Spinal cord (tissue), 10 donors: Measurements from ENCODE around the gene TXNL4A. TPM values are rescaled to one million over a fixed set of nuclear protein-coding genes. Genes with fewer than 3 reads are reported as not detected.
A peak's percentile ranks its signal among the peaks of the same experiment; 100 is the strongest.

Experiments
- DNase-seq, 6 donors: peaks; one replicate each; pipeline versions ENCODE4 v3.0.0 to v3.0.0-alpha.2; 2013 to 2015; ENCODE audit warnings: low spot score in 6 of 6, low read depth in 4 of 6
- H3K27ac ChIP-seq: one replicate; pipeline ENCODE4 v1.5.1; 2013; ENCODE audit warnings: low read depth, low read length, control low read depth
- H3K27me3 ChIP-seq: one replicate; pipeline ENCODE4 v1.6.1; 2013; ENCODE audit warnings: low read length; ENCODE audit not compliant: control insufficient read depth, insufficient read depth
- H3K36me3 ChIP-seq: one replicate; pipeline ENCODE4 v1.6.1; 2013; ENCODE audit warnings: low read length; ENCODE audit not compliant: control insufficient read depth, insufficient read depth
- H3K4me1 ChIP-seq: one replicate; pipeline ENCODE4 v1.6.1; 2013; ENCODE audit warnings: low read length; ENCODE audit not compliant: control insufficient read depth, insufficient read depth
- H3K4me3 ChIP-seq: one replicate; pipeline ENCODE4 v1.5.1; 2013; ENCODE audit warnings: low read depth, low read length, control low read depth
- H3K9me3 ChIP-seq: one replicate; pipeline ENCODE4 v1.6.1; 2013; ENCODE audit warnings: low read length; ENCODE audit not compliant: control insufficient read depth, insufficient read depth
- WGBS: methylation state at CpG from one replicate; pipeline ENCODE4 v1.1.5; 2013; ENCODE audit warnings: missing lambda C conversion rate; ENCODE audit not compliant: insufficient coverage; 5-methylcytosine and 5-hydroxymethylcytosine counted together
- polyA plus RNA-seq, 2 donors: library from polyadenylated mRNA; unstranded; fragments of 120-200 nt; gene quantifications; one replicate each; pipeline ENCODE4 v1.2.1, GENCODE V29; 2013; ENCODE audit not compliant: insufficient read length in 2 of 2
- total RNA-seq, 2 donors: library from RNA; depleted of rRNA in 1 of 2; stranded (reverse); fragments of 120-200 nt in 1 of 2; fragments of >200 nt in 1 of 2; gene quantifications; one replicate each; pipeline versions ENCODE4 v1.2.3 to v1.2.4, GENCODE V29; 2013 to 2014
- donor health status: healthy.

TXNL4A gene
- total and polyA plus RNA-seq, 4 donors: 43.6 to 134 (median 125) TPM

- no CpG with 5 or more reads among the region's 3 CpGs for WGBS
- Histone ChIP-seq H3K36me3 (peaks cover 80% of the 10 kb centered on the region), H3K27ac (no peak overlapping the region)
Observed at GRCh38 chr18:79944746-79945117, 43.6 kb downstream of the TXNL4A start.

DNA sequence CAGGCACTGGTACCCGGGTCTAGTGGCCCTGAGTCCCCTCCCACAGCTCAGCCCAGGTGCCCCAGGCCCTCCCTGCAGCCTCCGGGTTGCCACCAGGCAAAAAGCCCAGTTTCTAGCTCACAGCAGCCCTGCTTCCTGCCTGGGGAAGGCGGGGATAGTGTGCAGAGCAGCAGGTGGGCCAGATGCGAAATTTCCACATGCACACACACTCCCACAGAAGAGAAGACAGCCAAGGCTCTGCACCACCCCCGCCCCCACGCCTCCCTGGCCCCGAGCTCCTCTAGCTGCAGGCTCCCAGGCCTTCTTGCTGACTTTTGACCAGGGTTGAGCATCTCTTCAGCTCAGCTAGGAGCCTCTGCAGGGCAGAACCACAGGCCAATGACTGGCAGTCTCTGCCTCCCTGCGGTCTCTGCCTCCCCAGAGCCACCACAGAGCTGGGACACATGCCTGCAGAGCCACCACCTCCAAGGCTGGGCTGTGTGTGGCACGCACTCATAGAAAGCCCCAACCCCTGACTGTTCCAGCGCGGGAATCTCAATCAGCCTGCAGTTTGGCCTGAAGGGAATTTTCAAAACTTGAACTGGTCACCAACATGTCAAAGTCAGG, 44.1 kb downstream of the TXNL4A start:
- DNase-seq: peak in 1 of 6 donors; percentile 60
- H3K27me3 ChIP-seq: no peaks in the 10 kb centered on the region
- H3K27ac ChIP-seq: no peak overlapping the region
- peaks cover 79% of the 10 kb centered on the region for H3K36me3 ChIP-seq
- peaks cover 39% of the 10 kb centered on the region for H3K4me1 ChIP-seq
- no peak overlapping the region for H3K4me3 ChIP-seq
- H3K9me3 ChIP-seq: no peaks in the 10 kb centered on the region
- 80% methylated on average over 11 of the region's 11 CpGs for WGBS

More at GRCh38 chr18:79944746-79945117, 43.6 kb downstream of the TXNL4A start:
- Histone ChIP-seq H3K4me1 (peaks cover 43% of the 10 kb centered on the region), H3K27me3 (no peaks in the 10 kb centered on the region), H3K4me3 (no peak overlapping the region), H3K9me3 (no peaks in the 10 kb centered on the region)
- DNase-seq: no peak

DNA sequence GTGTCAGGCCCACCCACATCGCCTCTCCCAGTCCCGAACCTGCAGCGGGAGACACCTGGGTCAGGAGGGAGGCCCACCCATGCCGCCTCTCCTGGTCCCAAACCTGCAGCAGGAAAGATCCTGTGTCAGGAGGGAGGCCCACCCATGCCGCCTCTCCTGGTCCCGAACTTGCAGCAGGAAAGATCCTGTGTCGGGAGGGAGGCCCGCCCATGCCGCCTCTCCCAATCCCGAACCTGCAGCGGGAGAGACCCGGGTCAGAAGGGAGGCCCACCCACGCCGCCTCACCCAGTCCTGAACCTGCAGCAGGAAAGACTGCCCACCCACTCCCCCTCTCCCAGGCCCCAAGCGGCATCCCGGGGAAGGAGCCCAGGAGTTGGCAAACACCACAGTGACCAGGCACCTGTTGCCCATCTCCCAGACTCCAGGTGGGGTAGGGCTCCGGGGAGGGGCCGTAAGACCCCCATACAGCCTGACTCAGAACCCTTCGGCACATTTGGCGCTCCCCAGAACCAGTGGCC, 44.7 kb downstream of the TXNL4A start:
- H3K4me3 ChIP-seq: no peak overlapping the region
- H3K36me3 ChIP-seq: peaks cover 75% of the 10 kb centered on the region
- no peak overlapping the region for H3K27ac ChIP-seq
- peaks cover 34% of the 10 kb centered on the region for H3K4me1 ChIP-seq
- H3K27me3 ChIP-seq: no peaks in the 10 kb centered on the region
- WGBS: 89% methylated on average over 19 of the region's 20 CpGs
- DNase-seq: no peak
- no peaks in the 10 kb centered on the region for H3K9me3 ChIP-seq

- Histone ChIP-seq H3K9me3 (no peaks in the 10 kb centered on the region), H3K4me3 (no peak overlapping the region), H3K27me3 (no peaks in the 10 kb centered on the region), H3K4me1 (peaks cover 33% of the 10 kb centered on the region), H3K27ac (no peak overlapping the region), H3K36me3 (peaks cover 77% of the 10 kb centered on the region)
- no peak for DNase-seq
- WGBS: 83% methylated on average over 31 of the region's 31 CpGs
Observed at GRCh38 chr18:79942786-79943607, 45.4 kb downstream of the TXNL4A start.

- Histone ChIP-seq H3K36me3 (peaks cover 76% of the 10 kb centered on the region), H3K9me3 (no peaks in the 10 kb centered on the region), H3K4me1 (peaks cover 28% of the 10 kb centered on the region), H3K4me3 (no peak overlapping the region), H3K27me3 (no peaks in the 10 kb centered on the region), H3K27ac (no peak overlapping the region)
- WGBS: 88% methylated on average over 4 of the region's 7 CpGs
- DNase-seq: no peak
Observed at GRCh38 chr18:79942211-79942610, 46.2 kb downstream of the TXNL4A start.

DNA sequence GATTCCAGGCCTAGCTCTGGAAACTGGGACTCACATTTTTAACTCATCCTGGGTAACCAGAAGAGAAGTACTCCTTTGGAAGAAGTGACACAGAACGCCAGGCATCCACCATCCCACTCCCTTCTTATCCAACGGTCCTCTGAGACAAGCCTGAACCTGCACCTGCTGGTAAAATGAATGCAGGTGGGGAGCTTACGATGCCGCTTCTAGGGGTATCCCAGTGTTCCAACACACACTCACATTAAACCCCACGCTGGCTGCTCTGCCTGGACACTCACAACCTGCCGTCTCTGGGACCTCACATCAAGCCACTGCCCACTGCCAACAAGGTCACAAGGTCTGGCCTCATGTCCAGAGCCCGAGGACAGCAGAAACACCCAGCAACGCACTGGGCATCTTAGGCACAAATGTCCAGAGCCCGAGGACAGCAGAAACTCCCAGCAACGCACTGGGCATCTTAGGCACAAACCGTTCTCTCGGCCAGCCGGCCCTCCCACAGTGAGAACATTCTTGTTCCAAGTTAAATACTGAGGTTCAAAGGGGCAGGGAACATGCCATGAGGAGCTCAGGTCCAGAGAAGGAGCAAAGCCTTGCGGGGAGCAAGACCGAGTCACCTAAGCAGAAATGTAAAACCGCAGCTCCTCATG, 46.8 kb downstream of the TXNL4A start:
- no peak overlapping the region for H3K27ac ChIP-seq
- 87% methylated on average over 13 of the region's 16 CpGs for WGBS
- no peaks in the 10 kb centered on the region for H3K9me3 ChIP-seq
- H3K4me1 ChIP-seq: peaks cover 26% of the 10 kb centered on the region
- H3K27me3 ChIP-seq: no peaks in the 10 kb centered on the region
- H3K4me3 ChIP-seq: no peak overlapping the region
- DNase-seq: no peak
- peaks cover 76% of the 10 kb centered on the region for H3K36me3 ChIP-seq

DNA sequence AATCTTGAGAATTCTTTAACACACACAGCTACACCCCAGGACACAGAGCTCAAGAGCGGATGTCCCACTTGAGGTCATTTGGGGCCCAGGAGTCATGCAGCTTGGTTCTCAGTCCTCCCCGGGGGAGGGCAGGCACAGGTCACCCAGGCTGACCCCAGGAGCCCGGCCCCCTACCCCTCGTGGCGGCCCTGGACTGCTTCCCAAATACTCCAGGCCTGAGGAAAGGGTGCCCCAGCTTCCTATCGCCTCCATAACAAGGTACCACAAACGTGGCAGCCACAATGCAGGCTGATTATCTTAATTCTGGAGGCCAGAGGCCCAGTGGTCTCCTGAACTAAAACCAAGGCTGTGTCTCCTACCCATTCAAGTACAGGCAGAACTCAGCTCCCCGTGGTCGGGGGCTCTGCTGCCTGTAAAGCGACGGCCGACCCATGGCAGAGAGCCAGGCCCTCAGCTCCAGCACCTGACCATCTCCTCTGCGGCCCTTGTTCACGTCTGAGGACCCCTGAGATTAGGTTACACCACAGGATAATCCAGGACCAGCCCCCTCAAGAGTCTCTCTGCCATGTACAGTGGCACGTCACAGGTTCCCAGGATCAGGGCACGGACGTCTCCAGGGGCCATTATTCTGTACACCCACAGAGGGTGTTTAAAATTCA, 47.4 kb downstream of the TXNL4A start:
- Histone ChIP-seq H3K4me1 (peaks cover 26% of the 10 kb centered on the region), H3K9me3 (no peaks in the 10 kb centered on the region), H3K27ac (no peak overlapping the region), H3K36me3 (peaks cover 74% of the 10 kb centered on the region), H3K4me3 (no peak overlapping the region), H3K27me3 (no peaks in the 10 kb centered on the region)
- 86% methylated on average over 15 of the region's 17 CpGs for whole genome bisulfite sequencing
- DNase-seq: no peak

DNA sequence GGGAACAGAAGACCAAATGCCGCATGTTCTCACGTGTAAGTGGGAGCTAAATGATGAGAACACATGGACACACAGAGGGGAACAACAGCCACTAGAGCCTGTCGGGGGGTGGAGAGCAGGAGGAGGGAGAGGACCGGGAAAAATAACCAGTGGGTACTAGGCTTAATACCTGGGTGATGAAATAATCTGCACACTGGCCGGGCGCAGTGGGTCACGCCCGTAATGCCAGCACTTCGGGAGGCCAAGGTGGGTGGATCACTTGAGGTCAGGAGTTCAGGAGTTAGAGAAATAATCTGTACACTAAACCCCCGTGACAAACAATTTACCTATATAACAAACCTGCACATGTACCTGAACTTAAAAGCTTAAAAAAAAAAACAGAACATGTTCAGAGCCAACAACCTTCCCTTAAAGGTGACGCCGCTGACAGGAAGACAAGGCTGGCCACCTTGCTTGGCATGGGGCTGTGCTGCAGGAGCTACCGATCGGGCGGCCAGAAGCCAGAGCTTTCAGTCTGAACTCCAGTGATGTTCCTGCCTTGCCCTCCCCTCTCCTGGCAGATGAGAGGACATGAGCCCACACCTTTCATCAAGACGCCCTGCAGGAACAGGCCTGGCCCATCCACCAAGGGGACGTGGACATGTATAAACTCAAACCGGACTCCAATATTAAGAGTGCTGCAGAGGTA, 48.1 kb downstream of the TXNL4A start:
- Histone ChIP-seq H3K36me3 (peaks cover 75% of the 10 kb centered on the region), H3K9me3 (no peaks in the 10 kb centered on the region), H3K27me3 (no peaks in the 10 kb centered on the region), H3K4me1 (peaks cover 21% of the 10 kb centered on the region), H3K27ac (no peak overlapping the region), H3K4me3 (no peak overlapping the region)
- 94% methylated on average over 13 of the region's 18 CpGs for WGBS
- DNase-seq: no peak

GRCh38 chr18:79939096-79939495, 49.3 kb downstream of the TXNL4A start:
- no peak for DNase-seq
- peaks cover 77% of the 10 kb centered on the region for H3K36me3 ChIP-seq
- no peak overlapping the region for H3K27ac ChIP-seq
- 90% methylated on average over 3 of the region's 5 CpGs for WGBS
- H3K4me3 ChIP-seq: no peak overlapping the region
- peaks cover 14% of the 10 kb centered on the region for H3K4me1 ChIP-seq
- no peaks in the 10 kb centered on the region for H3K27me3 ChIP-seq
- H3K9me3 ChIP-seq: no peaks in the 10 kb centered on the region
